Lower lobe of right lung (tissue), 2 donors: Measurements from ENCODE around the gene BMAL1. TPM values are rescaled to one million over a fixed set of nuclear protein-coding genes. Genes with fewer than 3 reads are reported as not detected.
"Not testable (repeated sequence)": the region's sequence is repeated elsewhere in the genome, so short reads cannot be mapped to it uniquely, and the experiment has no call there.

Source experiments
- ATAC-seq, 2 donors: fragments of 200-7000 bp; cut with Tn5 transposase; one replicate each; pipeline ENCODE4 v1.9.1; 2020 to 2022; ENCODE audit warnings: mild to moderate bottlenecking in 2 of 2, moderate library complexity in 2 of 2
- DNase-seq: peaks from one replicate; pipeline ENCODE4 v3.0.0-alpha.2; 2020
- H3K27ac ChIP-seq: fragments of 200-600 bp; one replicate; pipeline ENCODE4 v1.8.0; 2022
- H3K27me3 ChIP-seq: fragments of 200-600 bp; one replicate; pipeline ENCODE4 v1.8.0; 2022; ENCODE audit warnings: low read depth
- H3K36me3 ChIP-seq: fragments of 200-600 bp; one replicate; pipeline ENCODE4 v1.8.0; 2022; ENCODE audit warnings: mild to moderate bottlenecking
- H3K4me1 ChIP-seq: fragments of 200-600 bp; one replicate; pipeline ENCODE4 v1.8.0; 2022
- H3K4me3 ChIP-seq: fragments of 200-600 bp; one replicate; pipeline ENCODE4 v1.8.0; 2022; ENCODE audit warnings: mild to moderate bottlenecking
- H3K9me3 ChIP-seq: fragments of 200-600 bp; one replicate; pipeline ENCODE4 v1.8.0; 2022
- intact Hi-C: fragments of 100-400 bp; cut with DNase I; formaldehyde crosslinking; loops from one replicate; pipeline ENCODE4 v1.11.0; 2022
- total RNA-seq: library from RNA; stranded (reverse); fragmentation: NEBNext Ultra II Directional; extraction: Animal tissue kit (Norgen Biotek cat#: 25700); gene quantifications from one replicate; pipeline ENCODE4 v1.2.1, GENCODE V29; 2021
- TF ChIP-seq, protein P1 (sequence below): fragments of 200-600 bp; IDR thresholded peaks from one replicate; pipeline ENCODE4 v1.8.0; 2022; ENCODE audit warnings: antibody characterized with exemption, mild to moderate bottlenecking
- donor health status: DM: no; HTN: yes; CAD: no; lungs with severe emphysema.

The BMAL1 gene
- total RNA-seq, 1 donor from 2014 or later, result 25.2 TPM

DNA sequence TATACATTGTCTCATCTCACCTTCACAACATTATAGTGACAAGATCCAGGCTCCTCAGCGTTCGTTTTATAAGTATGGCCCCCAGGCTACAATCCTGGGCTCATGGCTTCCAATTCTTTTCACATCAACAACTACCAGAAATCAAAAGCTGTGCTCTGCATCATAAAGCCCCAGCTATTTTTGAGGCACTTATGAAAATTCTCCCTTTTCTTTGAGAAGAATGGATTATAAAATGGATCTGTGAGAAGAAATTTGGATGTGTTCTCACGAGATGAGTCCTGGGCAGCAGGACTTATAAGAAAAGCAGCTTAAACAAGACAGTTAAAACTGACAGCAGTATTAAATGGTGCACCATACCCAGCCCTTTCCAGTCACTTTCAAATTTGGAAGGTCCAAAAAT, 105.2 kb downstream of the BMAL1 start:
- H3K9me3 ChIP-seq, result no peaks in the 10 kb centered on the region
- H3K27me3 ChIP-seq, result no peaks in the 10 kb centered on the region
- peaks cover 92% of the 10 kb centered on the region for H3K36me3 ChIP-seq
- no peak overlapping the region for H3K4me3 ChIP-seq
- intact Hi-C loops, result no loop called here
- H3K27ac ChIP-seq, result no peak overlapping the region
- no peaks in the 10 kb centered on the region for H3K4me1 ChIP-seq
- no peak for ATAC-seq
- TF ChIP-seq, protein P1, sequence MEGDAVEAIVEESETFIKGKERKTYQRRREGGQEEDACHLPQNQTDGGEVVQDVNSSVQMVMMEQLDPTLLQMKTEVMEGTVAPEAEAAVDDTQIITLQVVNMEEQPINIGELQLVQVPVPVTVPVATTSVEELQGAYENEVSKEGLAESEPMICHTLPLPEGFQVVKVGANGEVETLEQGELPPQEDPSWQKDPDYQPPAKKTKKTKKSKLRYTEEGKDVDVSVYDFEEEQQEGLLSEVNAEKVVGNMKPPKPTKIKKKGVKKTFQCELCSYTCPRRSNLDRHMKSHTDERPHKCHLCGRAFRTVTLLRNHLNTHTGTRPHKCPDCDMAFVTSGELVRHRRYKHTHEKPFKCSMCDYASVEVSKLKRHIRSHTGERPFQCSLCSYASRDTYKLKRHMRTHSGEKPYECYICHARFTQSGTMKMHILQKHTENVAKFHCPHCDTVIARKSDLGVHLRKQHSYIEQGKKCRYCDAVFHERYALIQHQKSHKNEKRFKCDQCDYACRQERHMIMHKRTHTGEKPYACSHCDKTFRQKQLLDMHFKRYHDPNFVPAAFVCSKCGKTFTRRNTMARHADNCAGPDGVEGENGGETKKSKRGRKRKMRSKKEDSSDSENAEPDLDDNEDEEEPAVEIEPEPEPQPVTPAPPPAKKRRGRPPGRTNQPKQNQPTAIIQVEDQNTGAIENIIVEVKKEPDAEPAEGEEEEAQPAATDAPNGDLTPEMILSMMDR, result no peak
- no peak for DNase-seq

DNA sequence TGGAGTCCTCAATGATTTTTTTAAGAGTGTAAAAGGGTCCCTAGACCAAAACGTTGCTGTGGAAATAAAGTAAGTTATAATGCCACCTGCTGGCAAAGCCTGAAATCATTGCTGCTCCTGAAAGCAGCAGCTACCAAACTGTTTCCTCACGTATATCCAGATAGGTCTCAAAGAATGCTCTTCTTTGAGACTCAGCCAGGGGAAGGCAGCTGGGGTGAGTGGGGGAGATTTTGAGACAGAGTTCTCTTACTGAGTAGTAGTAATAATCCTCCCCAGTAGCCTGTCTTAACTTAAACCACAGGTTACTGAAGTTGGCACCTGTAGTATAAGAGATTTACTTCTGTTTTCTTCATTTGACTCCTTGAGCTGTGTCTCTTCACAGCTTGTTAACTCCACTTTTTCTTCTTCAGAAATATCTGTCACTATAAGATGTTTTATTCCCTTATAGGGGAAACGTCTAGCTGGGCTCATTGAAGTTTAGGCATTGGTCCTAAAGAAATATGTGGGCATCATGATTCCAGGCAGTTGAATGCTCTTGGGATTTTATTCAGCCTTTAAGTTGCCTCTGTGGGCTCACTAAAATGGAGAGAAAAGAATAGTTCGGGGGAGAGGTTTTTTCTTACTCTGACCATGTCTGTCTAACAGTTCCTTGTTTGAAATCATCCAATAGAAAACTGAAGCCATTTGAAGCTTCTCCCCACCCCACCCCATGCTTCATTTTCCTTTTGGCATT, 107.5 kb downstream of the BMAL1 start:
- ATAC-seq (peak in 1 of 2 donors; percentile 35), DNase-seq (no peak)
- Histone ChIP-seq H3K27me3 (no peaks in the 10 kb centered on the region), H3K27ac (no peak overlapping the region), H3K4me3 (no peak overlapping the region), H3K4me1 (no peaks in the 10 kb centered on the region), H3K9me3 (no peaks in the 10 kb centered on the region), H3K36me3 (peaks cover 90% of the 10 kb centered on the region)
- intact Hi-C loops, result no loop called here
- TF ChIP-seq, protein P1, result peak; percentile 61

DNA sequence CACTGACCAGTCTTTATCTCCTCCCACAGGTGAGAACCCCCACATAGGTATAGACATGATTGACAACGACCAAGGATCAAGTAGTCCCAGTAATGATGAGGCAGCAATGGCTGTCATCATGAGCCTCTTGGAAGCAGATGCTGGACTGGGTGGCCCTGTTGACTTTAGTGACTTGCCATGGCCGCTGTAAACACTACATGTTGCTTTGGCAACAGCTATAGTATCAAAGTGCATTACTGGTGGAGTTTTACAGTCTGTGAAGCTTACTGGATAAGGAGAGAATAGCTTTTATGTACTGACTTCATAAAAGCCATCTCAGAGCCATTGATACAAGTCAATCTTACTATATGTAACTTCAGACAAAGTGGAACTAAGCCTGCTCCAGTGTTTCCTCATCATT, 109.0 kb downstream of the BMAL1 start:
- peaks cover 84% of the 10 kb centered on the region for H3K36me3 ChIP-seq
- DNase-seq (no peak), ATAC-seq (no peak)
- H3K4me1 ChIP-seq, result no peaks in the 10 kb centered on the region
- intact Hi-C loops, result no loop called here
- H3K27me3 ChIP-seq, result no peaks in the 10 kb centered on the region
- H3K4me3 ChIP-seq, result no peak overlapping the region
- TF ChIP-seq, protein P1, result no peak
- H3K9me3 ChIP-seq, result no peaks in the 10 kb centered on the region
- H3K27ac ChIP-seq, result no peak overlapping the region

DNA sequence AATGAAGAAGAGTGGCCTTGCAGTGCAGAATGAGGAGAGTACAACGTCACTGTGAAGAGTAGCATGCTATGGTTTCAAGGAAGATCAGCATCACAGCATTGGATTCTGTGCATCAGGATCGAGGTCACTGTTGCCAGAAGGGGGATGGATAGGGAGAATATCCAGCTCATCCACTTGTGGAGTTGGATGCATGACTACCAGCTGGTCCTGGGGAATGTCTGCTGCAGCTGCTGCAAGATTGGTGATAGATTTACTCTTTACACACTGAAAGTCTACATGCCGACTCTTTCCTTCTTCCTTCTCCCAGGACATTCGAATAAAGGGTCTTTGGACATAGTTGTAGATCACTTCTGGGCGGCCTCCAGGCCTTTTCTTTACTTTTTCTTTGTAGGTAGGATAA, 111.2 kb downstream of the BMAL1 start:
- H3K27me3 ChIP-seq, result no peaks in the 10 kb centered on the region
- intact Hi-C loops, result no loop called here
- peaks cover 62% of the 10 kb centered on the region for H3K36me3 ChIP-seq
- no peak overlapping the region for H3K4me3 ChIP-seq
- no peak for ATAC-seq
- no peaks in the 10 kb centered on the region for H3K9me3 ChIP-seq
- no peaks in the 10 kb centered on the region for H3K4me1 ChIP-seq
- H3K27ac ChIP-seq, result no peak overlapping the region
- TF ChIP-seq, protein P1, result no peak
- DNase-seq, result no peak

DNA sequence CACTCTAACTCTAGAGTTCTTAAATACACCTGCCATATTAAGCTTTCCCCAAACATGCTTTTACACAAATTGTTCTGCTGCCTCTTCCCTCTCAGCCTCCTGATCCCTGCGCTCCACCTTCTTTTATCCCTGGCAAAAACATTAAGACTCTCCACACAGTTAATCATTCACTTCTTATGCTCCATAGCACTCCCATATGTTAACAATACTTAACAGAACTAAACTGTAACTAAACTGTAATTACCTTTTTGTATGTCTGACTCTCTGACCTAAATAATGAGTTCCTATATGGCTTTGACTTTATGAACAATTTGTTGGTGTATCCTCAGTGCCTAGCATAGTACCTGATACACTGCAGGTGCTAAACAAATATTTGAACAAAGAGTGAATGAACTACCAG, 113.6 kb downstream of the BMAL1 start:
- Histone ChIP-seq H3K9me3 (no peaks in the 10 kb centered on the region), H3K27ac (no peak overlapping the region), H3K36me3 (peaks cover 46% of the 10 kb centered on the region), H3K4me1 (no peaks in the 10 kb centered on the region), H3K27me3 (no peaks in the 10 kb centered on the region), H3K4me3 (no peak overlapping the region)
- intact Hi-C loops, result no loop called here
- ATAC-seq (no peak), DNase-seq (no peak)
- TF ChIP-seq, protein P1, result no peak

DNA sequence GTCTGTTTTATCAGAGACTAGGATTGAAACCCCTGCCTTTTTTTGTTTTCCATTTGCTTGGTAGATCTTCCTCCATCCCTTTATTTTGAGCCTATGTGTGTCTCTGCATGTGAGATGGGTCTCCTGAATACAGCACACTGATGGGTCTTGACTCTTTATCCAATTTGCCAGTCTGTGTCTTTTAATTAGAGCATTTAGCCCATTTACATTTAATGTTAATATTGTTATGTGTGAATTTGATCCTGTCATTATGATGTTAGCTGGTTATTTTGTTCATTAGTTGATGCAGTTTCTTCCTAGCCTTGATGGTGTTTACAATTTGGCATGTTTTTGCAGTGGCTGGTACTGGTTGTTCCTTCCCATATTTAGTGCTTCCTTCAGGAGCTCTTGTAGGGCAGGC, 120.7 kb downstream of the BMAL1 start:
- intact Hi-C loops, H3K4me3 ChIP-seq, H3K9me3 ChIP-seq, H3K27me3 ChIP-seq, H3K4me1 ChIP-seq, H3K27ac ChIP-seq, DNase-seq, ATAC-seq: not testable (repeated sequence)
- H3K36me3 ChIP-seq, result peaks cover 26% of the 10 kb centered on the region
